Stimulated activated CD4-positive, alpha-beta T cell treated with anti-CD3 and anti-CD28 coated beads, Interleukin-15, amount 100 ng/mL, for 1 hour (primary cell): Measurements from ENCODE around the gene GTF3C5.
"Not testable (repeated sequence)": the region's sequence is repeated elsewhere in the genome, so short reads cannot be mapped to it uniquely, and the experiment has no call there.

ENCODE experiments used
- DNase-seq, 2 donors: peaks; one replicate each; pipeline ENCODE4 v3.0.0-alpha.2; 2020; ENCODE audit warnings: low read depth in 1 of 2, low spot score in 1 of 2

The GTF3C5 gene

GRCh38 chr9:133054194-133054890 is 23.5 kb downstream of the GTF3C5 start:
- no peak for DNase-seq

DNA sequence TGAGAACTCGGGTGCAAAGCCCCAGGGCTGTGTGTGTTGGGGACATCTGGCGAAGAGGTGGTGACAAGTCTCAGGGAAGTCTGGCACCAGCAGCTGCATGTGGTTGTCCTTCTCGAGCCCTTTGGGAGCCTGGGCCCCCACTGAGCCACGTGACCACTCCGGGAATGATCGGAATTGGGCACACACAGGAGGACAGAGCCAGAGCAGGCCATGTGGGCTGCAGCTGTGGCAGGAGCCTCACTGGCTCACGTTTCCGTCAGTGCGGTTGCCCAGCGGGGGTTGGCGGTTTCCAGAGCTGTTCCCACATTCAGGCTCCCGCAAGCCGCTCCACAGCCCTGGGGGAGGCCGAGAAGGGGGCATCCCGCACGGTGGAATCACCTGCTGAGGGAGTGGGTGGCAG is 24.2 kb downstream of the GTF3C5 start:
- DNase-seq: no peak

DNA sequence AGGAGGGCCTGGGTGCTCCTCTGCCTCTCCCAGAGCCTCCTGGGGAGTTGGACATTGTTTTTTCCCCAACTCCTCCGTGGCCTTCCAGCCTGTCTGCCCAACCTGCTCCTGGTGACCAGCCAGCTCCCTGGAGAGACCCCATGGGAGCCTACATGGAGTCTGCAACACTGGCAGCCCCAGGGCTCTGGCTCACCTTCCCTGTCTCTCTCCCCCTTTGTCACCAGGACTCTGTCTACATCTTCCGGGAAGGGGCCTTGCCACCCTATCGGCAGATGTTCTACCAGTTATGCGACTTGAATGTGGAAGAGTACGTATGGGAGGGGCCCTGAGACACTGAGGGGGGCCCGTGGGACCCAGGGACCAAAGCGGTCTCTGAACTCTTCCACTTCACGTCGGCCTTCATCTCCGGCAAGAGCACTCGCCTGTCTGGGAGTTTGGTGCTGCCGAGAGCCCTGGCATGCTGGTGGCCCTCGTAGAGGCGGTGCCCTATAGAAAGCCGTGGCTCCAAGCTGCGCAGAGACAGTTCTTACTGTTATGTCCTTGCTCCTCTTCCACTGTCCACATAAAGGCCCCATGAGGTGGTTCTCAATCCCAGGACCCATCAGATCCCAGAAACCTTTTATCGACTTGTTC is 25.1 kb downstream of the GTF3C5 start:
- DNase-seq: no peak

GRCh38 chr9:133056533-133056932 is 25.7 kb downstream of the GTF3C5 start:
- no peak for DNase-seq

DNA sequence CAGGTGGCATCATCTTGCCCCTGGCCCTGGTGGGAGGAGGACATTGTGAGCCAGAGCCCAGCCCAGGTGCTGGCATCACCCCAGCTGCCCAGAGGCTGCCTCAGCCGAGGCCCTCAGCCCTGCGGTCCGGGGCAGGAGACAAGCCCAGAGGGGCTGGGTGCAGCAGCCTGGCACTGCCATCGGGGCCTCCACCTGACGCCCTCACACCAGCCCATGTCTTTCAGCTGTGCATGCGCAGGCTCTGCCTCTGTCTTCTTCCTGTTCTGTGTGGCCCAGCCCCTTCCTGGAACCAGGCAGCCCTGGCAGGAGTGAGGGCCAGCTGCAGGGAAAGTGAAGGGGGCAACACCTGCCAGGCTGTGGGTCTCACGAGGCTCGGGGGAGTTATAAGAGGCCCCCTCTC is 26.2 kb downstream of the GTF3C5 start:
- no peak for DNase-seq

GRCh38 chr9:133057553-133057952 is 26.8 kb downstream of the GTF3C5 start:
- no peak for DNase-seq

- DNase-seq: no peak
These were observed 27.3 kb downstream of the GTF3C5 start for GRCh38 chr9:133058071-133058470.

DNA sequence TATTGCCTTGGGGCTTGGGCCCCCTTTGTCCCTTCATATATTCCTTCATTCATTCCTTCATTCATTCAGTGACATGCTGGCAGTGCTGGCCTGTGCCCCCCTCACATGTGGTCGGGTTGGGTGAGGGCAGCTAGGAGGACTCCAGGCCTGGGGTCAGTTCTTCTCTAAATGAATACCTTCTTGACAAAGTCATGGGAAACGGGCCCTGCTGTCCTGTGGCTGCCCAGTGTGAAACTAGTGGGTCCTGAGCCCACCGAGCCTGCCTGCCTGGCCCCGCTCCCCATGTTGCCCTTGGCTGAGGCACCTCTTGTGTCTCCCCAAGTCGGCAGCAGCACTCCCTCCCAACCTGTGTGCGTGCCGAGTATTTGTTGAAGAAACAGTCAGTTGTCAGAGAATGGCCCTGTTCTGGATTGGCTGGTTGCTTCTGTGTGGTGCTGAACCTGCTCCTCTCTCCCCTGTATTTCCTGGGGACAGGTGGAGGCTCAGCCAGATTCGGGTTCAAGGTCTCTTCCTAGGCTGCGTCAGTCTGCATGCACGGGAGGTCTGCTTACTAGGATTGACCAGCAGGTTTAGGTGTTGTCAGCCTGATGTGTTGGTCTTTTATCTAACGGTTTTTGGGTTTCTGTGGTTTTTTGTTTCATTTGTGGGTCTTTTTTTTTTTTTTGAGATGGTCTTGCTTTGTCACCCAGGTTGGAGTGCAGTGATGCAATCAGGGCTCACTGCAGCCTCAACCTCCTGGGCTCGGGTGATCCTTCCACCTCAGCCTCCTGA is 27.9 kb downstream of the GTF3C5 start:
- DNase-seq: no peak

DNA sequence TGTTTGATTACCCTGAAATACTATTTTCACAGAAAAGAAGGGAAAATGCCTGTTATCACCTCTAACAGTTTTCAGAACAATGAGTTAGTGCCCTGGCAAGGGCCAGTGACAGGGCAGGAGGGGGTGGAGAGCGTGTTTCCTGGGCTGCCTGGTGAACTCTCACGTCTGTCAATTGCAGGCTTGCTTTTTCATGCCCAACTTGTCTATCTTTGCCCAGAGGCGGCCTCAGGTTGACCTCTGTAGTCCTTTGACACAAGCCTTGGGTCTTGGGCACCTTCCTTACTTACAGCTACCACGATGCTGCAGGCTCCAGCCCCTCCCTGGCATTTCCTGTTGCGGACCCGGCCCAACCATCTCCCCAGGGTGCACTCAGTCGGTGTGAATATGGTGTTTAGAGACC is 28.8 kb downstream of the GTF3C5 start:
- DNase-seq: no peak

GRCh38 chr9:133060417-133060841 is 29.6 kb downstream of the GTF3C5 start:
- DNase-seq: no peak

DNA sequence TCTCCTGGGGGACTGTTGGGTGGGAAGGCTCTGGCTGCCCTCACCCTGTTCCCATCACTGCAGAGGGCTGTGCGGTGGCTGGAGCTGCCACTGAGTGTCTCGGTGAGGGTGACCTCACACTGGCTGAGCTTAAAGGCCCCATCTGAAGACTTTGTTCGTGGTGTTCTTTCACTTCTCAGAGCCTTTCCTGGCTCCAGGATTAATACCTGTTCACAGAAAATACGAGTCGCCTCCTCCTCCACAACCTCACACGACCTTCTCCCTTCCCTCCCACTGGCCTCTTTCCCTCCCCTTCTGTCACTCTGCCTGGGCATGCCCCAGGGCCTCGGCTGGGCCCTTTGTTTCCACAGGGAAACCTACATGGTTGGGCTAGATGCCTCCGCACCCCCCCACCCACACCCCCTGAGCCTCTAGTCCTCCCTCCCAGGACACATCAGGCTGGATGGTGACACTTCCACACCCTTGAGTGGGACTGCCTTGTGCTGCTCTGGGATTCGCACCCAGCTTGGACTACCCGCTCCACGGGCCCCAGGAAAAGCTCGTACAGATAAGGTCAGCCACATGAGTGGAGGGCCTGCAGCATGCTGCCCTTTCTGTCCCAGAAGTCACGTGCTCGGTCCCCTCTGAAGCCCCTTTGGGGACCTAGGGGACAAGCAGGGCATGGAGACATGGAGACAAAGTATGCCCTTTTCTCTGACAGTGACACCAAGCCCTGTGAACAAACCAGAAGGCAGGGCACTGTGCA is 30.4 kb downstream of the GTF3C5 start:
- DNase-seq: not testable (repeated sequence)

GRCh38 chr9:133061764-133062145 is 31.0 kb downstream of the GTF3C5 start, which contains the start of gene CEL:
Gene CEL (plus strand): TSS chr9:133061981. CDS start chr9:133062003, 22 bp downstream.
- not testable (repeated sequence) for DNase-seq

- not testable (repeated sequence) for DNase-seq
These were observed 31.8 kb downstream of the GTF3C5 start for GRCh38 chr9:133062569-133062968.

DNA sequence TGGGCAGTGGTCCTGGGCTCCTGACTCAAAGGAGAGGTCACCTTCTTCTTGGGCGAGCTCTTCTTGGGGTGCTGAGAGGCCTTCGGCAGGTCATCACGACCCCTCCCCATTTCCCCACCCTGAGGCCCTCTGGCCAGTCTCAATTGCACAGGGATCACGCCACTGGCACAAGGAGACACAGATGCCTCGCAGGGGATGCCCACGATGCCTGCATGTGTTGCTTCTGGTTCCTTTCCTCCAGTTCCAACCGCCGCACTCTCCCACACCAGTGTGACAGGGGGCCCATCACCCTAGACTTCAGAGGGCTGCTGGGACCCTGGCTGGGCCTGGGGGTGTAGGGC is 32.3 kb downstream of the GTF3C5 start:
- no peak for DNase-seq

- DNase-seq: no peak
These were observed 32.9 kb downstream of the GTF3C5 start for GRCh38 chr9:133063500-133064231.

- DNase-seq: no peak
These were observed 33.7 kb downstream of the GTF3C5 start for GRCh38 chr9:133064241-133065069.

DNA sequence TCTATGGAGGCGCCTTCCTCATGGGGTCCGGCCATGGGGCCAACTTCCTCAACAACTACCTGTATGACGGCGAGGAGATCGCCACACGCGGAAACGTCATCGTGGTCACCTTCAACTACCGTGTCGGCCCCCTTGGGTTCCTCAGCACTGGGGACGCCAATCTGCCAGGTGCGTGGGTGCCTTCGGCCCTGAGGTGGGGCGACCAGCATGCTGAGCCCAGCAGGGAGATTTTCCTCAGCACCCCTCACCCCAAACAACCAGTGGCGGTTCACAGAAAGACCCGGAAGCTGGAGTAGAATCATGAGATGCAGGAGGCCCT is 34.2 kb downstream of the GTF3C5 start:
- no peak for DNase-seq

DNA sequence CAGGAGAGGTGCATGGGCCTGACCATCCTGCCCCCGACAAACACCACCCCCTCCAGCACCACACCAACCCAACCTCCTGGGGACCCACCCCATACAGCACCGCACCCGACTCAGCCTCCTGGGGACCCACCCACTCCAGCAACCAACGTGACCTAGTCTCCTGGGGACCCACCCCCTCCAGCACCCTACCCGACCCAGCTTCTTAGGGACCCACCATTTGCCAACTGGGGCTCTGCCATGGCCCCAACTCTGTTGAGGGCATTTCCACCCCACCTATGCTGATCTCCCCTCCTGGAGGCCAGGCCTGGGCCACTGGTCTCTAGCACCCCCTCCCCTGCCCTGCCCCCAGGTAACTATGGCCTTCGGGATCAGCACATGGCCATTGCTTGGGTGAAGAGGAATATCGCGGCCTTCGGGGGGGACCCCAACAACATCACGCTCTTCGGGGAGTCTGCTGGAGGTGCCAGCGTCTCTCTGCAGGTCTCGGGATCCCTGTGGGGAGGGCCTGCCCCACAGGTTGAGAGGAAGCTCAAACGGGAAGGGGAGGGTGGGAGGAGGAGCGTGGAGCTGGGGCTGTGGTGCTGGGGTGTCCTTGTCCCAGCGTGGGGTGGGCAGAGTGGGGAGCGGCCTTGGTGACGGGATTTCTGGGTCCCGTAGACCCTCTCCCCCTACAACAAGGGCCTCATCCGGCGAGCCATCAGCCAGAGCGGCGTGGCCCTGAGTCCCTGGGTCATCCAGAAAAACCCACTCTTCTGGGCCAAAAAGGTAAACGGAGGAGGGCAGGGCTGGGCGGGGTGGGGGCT is 35.6 kb downstream of the GTF3C5 start:
- no peak for DNase-seq

DNA sequence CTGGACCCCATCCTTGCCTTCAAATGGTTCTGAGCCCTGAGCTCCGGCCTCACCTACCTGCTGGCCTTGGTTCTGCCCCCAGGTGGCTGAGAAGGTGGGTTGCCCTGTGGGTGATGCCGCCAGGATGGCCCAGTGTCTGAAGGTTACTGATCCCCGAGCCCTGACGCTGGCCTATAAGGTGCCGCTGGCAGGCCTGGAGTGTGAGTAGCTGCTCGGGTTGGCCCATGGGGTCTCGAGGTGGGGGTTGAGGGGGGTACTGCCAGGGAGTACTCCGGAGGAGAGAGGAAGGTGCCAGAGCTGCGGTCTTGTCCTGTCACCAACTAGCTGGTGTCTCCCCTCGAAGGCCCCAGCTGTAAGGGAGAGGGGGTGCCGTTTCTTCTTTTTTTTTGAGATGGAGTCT is 36.2 kb downstream of the GTF3C5 start:
- no peak for DNase-seq
